Measurements from ENCODE around the gene CCNQ.

GRCh38 chrX:153606503-153606902, 7.6 kb upstream of the CCNQ start:
- TF ChIP-seq CTCF (conservative IDR thresholded peaks at IDR 0.05; ENCODE audit: low read depth, low read length) (no peak), EZH2 (IDR thresholded peaks at IDR 0.05; ENCODE audit: borderline replicate concordance, low read depth, low read length, poor library complexity, severe bottlenecking) (no peak)

All from A673 (cell line).